ENCODE results near the gene GPR22. TPM values are rescaled to one million over a fixed set of nuclear protein-coding genes. Genes with fewer than 3 reads are reported as not detected.

Gene GPR22, protein sequence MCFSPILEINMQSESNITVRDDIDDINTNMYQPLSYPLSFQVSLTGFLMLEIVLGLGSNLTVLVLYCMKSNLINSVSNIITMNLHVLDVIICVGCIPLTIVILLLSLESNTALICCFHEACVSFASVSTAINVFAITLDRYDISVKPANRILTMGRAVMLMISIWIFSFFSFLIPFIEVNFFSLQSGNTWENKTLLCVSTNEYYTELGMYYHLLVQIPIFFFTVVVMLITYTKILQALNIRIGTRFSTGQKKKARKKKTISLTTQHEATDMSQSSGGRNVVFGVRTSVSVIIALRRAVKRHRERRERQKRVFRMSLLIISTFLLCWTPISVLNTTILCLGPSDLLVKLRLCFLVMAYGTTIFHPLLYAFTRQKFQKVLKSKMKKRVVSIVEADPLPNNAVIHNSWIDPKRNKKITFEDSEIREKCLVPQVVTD
- total RNA-seq = not detected in 2 replicates

GRCh38 chr7:107469929-107470328 lies at the start of gene GPR22:
Gene GPR22, plus strand, starts transcription at chr7:107470057. Its CDS starts 4,004 bp downstream, at chr7:107474061.

Other genes with a start within 250 kb of the GPR22 start
- gene COG5, start 93.9 kb downstream of the GPR22 start, total RNA-seq = 34.2 and 43.8 TPM in 2 replicates
- 5.5 and 11.1 TPM in 2 replicates for gene DUS4L, start 93.9 kb downstream of the GPR22 start, total RNA-seq
- gene BCAP29, start 110.2 kb downstream of the GPR22 start, total RNA-seq = 34.6 and 67.5 TPM in 2 replicates
- gene SLC26A4, start 190.8 kb downstream of the GPR22 start, total RNA-seq = 0.33 and 1.7 TPM in 2 replicates